NOMO-1 (cell line): ENCODE results near the gene IQGAP3.
A peak's percentile ranks its signal among the peaks of the same experiment; 100 is the strongest.

Experiments
- DNase-seq, 2 experiments: peaks; one replicate each; lab custom pipeline; 2025; ENCODE audit not compliant: unreplicated experiment in 2 of 2; lab: John Stamatoyannopoulos, UW

The IQGAP3 gene

GRCh38 chr1:156515956-156516355 is 56.4 kb downstream of the IQGAP3 start:
- DNase-seq, result no peak

GRCh38 chr1:156513185-156513584 is 59.2 kb downstream of the IQGAP3 start:
- no peak for DNase-seq

- DNase-seq, result no peak
These were observed 60.7 kb downstream of the IQGAP3 start for GRCh38 chr1:156511644-156512043.

- no peak for DNase-seq
These were observed 61.7 kb downstream of the IQGAP3 start for GRCh38 chr1:156510709-156511108.

- DNase-seq, result no peak
These were observed 62.8 kb downstream of the IQGAP3 start for GRCh38 chr1:156509424-156510034.

- no peak for DNase-seq
These were observed 63.5 kb downstream of the IQGAP3 start for GRCh38 chr1:156508955-156509234.

GRCh38 chr1:156508205-156508954 is 64.0 kb downstream of the IQGAP3 start:
- DNase-seq, result peak in 1 of 2 experiments; percentile 26

- DNase-seq, result no peak
These were observed 65.9 kb downstream of the IQGAP3 start for GRCh38 chr1:156506450-156506849.

- DNase-seq, result no peak
These were observed 66.6 kb downstream of the IQGAP3 start for GRCh38 chr1:156505679-156506298.

- peak; percentile 98 to 100 for DNase-seq
These were observed 67.3 kb downstream of the IQGAP3 start for GRCh38 chr1:156504821-156505678.

- DNase-seq, result peak in 1 of 2 experiments; percentile 32
These were observed 67.9 kb downstream of the IQGAP3 start for GRCh38 chr1:156504438-156504813.

GRCh38 chr1:156503698-156504437 is 68.5 kb downstream of the IQGAP3 start:
- DNase-seq, result no peak

GRCh38 chr1:156502894-156503697 is 69.3 kb downstream of the IQGAP3 start:
- peak; percentile 17 to 56 for DNase-seq

- DNase-seq, result peak in 1 of 2 experiments; percentile 42
These were observed 69.9 kb downstream of the IQGAP3 start for GRCh38 chr1:156502391-156502893.

GRCh38 chr1:156500793-156501506 is 71.4 kb downstream of the IQGAP3 start:
- peak; percentile 92 to 96 for DNase-seq

- no peak for DNase-seq
These were observed 71.9 kb downstream of the IQGAP3 start, which contains the start of gene MEF2D for GRCh38 chr1:156500543-156500792. MEF2D (minus strand) TSS chr1:156500775; CDS start chr1:156483292, 17,483 bp downstream.

GRCh38 chr1:156499842-156500542 is 72.4 kb downstream of the IQGAP3 start:
- DNase-seq, result no peak

GRCh38 chr1:156499194-156499841 is 73.0 kb downstream of the IQGAP3 start:
- no peak for DNase-seq
